ENCODE data around the gene MYL9. TPM values are rescaled to one million over a fixed set of nuclear protein-coding genes. Genes with fewer than 3 reads are reported as not detected.

The MYL9 gene
- total and polyA plus RNA-seq, 2 donors (not counting 3 experiments of a cell fraction or from before 2014, with no cell fraction given), result 41.7 to 116 TPM

- no peak overlapping the region for H3K27ac ChIP-seq (ENCODE audit: insufficient read depth, low read depth, low read length)
- no peaks in the 10 kb centered on the region for H3K79me2 ChIP-seq (ENCODE audit: control insufficient read depth, insufficient read depth, low read length)
- H2AFZ ChIP-seq (ENCODE audit: low read depth, low read length), result no peak overlapping the region
- no peaks in the 10 kb centered on the region for H4K20me1 ChIP-seq (replicated peaks; ENCODE audit: control insufficient read depth, extremely low read depth, insufficient read depth, low read length)
- BruUV-seq (replicated peaks), result no TSS peak
- dilution Hi-C loops (cut with MboI; ENCODE audit: extremely low pct_ligation_motif_present, low sequenced_read_pairs) (no loop called here), intact Hi-C loops (cut with micrococcal nuclease) (no loop called here)
- no peaks in the 10 kb centered on the region for H3K9me1 ChIP-seq (replicated peaks; ENCODE audit: control insufficient read depth, extremely low read depth, insufficient read depth, low read length)
- peaks cover 5 to 11% of the 10 kb centered on the region in 2 experiments for H3K36me3 ChIP-seq (ENCODE audit: control insufficient read depth in 2 of 2, extremely low read depth in 1 of 2, insufficient read depth in 2 of 2, low read length in 2 of 2)
- ChIA-PET POLR2A (no interaction called here), CTCF (interaction anchor here (2.4 kb wide), 1 partner anchor 10 kb away, joined by 7 read pairs; no protein-coding TSS in a partner anchor)
- H3K27me3 ChIP-seq (ENCODE audit: control insufficient read depth in 2 of 2, insufficient read depth in 2 of 2, low read length in 2 of 2), result no peaks in the 10 kb centered on the region
- DNase-seq (ENCODE audit: low read depth, low spot score) (no peak), FAIRE-seq (no peak)
- no peak overlapping the region for H3K9ac ChIP-seq (replicated peaks; ENCODE audit: extremely low read depth, insufficient read depth, low read length)
- no peak for TF ChIP-seq FOS (IDR thresholded peaks at IDR 0.05; ENCODE audit: borderline replicate concordance, insufficient read depth, low read length)
- TF ChIP-seq MYC (IDR thresholded peaks at IDR 0.05; ENCODE audit: low read depth, low read length), result no peak
- TF ChIP-seq POLR2AphosphoS5 (IDR thresholded peaks at IDR 0.05; ENCODE audit: insufficient read depth, low read depth, low read length), result no peak
- no peak for TF ChIP-seq EZH2 (IDR thresholded peaks at IDR 0.05; ENCODE audit: borderline replicate concordance, low read depth, low read length, severe bottlenecking)
- no peak for TF ChIP-seq GATA2 (IDR thresholded peaks at IDR 0.05; ENCODE audit: insufficient read depth, insufficient read length, low read depth, low read length)
- TF ChIP-seq, protein P1, sequence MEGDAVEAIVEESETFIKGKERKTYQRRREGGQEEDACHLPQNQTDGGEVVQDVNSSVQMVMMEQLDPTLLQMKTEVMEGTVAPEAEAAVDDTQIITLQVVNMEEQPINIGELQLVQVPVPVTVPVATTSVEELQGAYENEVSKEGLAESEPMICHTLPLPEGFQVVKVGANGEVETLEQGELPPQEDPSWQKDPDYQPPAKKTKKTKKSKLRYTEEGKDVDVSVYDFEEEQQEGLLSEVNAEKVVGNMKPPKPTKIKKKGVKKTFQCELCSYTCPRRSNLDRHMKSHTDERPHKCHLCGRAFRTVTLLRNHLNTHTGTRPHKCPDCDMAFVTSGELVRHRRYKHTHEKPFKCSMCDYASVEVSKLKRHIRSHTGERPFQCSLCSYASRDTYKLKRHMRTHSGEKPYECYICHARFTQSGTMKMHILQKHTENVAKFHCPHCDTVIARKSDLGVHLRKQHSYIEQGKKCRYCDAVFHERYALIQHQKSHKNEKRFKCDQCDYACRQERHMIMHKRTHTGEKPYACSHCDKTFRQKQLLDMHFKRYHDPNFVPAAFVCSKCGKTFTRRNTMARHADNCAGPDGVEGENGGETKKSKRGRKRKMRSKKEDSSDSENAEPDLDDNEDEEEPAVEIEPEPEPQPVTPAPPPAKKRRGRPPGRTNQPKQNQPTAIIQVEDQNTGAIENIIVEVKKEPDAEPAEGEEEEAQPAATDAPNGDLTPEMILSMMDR (IDR thresholded peaks at IDR 0.05; ENCODE audit: extremely low read depth in 1 of 2, insufficient read depth in 1 of 2, low read depth in 1 of 2, low read length in 2 of 2), result no peak
- no peak for TF ChIP-seq JUN (IDR thresholded peaks at IDR 0.05; ENCODE audit: borderline replicate concordance, insufficient read depth, insufficient read length, low read depth)
- no peak for TF ChIP-seq POLR2A (IDR thresholded peaks at IDR 0.05; ENCODE audit: low read depth, low read length)
- no peak for TF ChIP-seq MAX (IDR thresholded peaks at IDR 0.05; ENCODE audit: insufficient read depth, insufficient read length)
- H3K4me1 ChIP-seq (ENCODE audit: control insufficient read depth, extremely low read depth, insufficient read depth, low read length), result no peaks in the 10 kb centered on the region
- no peak overlapping the region for H3K4me3 ChIP-seq (replicated peaks in 1 of 3; ENCODE audit: insufficient read depth in 1 of 3, low read depth in 1 of 3, low read length in 3 of 3)
- no peaks in the 10 kb centered on the region for H3K9me3 ChIP-seq (replicated peaks; ENCODE audit: control insufficient read depth, insufficient read depth, low read length)
- no peak overlapping the region for H3K4me2 ChIP-seq (ENCODE audit: insufficient read depth, low read length)
Observed at GRCh38 chr20:36585410-36586125, 44.2 kb downstream of the MYL9 start.
